SK-N-SH (cell line): ENCODE results near the gene NR2C1. TPM values are rescaled to one million over a fixed set of nuclear protein-coding genes. Genes with fewer than 3 reads are reported as not detected.

Experiments used
- CTCF ChIA-PET: fragments of 300-600, 350-600 bp; formaldehyde crosslinking; extraction: SDS; loops from one replicate; lab custom pipeline; 2021; lab: Yijun Ruan, JAX
- POLR2A ChIA-PET: fragments of 350-600 bp; sonication (Branson Sonifier 250); formaldehyde crosslinking; extraction: SDS; loops from one replicate; lab custom pipeline; 2020; ENCODE audit warnings: antibody characterized with exemption, inconsistent platforms; lab: Yijun Ruan, JAX
- DNase-seq: peaks from one replicate; pipeline ENCODE4 v3.0.0; 2012
- H2AFZ ChIP-seq: fragments of 200-600 bp; sonication (generic); 2 replicates; pipeline ENCODE4 v1.8.1; 2016; ENCODE audit warnings: antibody characterized with exemption, mild to moderate bottlenecking, low read depth
- H3F3A ChIP-seq: fragments of 200-600 bp; sonication (generic); replicated peaks from 2 replicates; pipeline ENCODE3; 2016; ENCODE audit warnings: antibody characterized with exemption, mild to moderate bottlenecking; ENCODE audit not compliant: insufficient read depth
- H3K27ac ChIP-seq, 2 experiments: fragments of 200-500 bp in 1 of 2; fragments of 200-600 bp in 1 of 2; sonication (Bioruptor generic) in 1 of 2; sonication (generic), shearing (Covaris generic) in 1 of 2; 2 replicates each; pipeline versions ENCODE4 v1.5.1 to v1.6.1; 2014 to 2016; ENCODE audit warnings: low read depth in 2 of 2, inconsistent platforms in 1 of 2, low read length in 1 of 2, mild to moderate bottlenecking in 1 of 2, mixed read lengths in 1 of 2
- H3K27me3 ChIP-seq: fragments of 200-600 bp; sonication (generic), shearing (Covaris generic); 2 replicates; pipeline ENCODE4 v1.6.1; 2016; ENCODE audit warnings: mixed run types; ENCODE audit not compliant: insufficient read depth
- H3K36me3 ChIP-seq, 2 experiments: fragments of 200-500 bp in 1 of 2; fragments of 200-600 bp in 1 of 2; sonication (Bioruptor generic) in 1 of 2; sonication (generic) in 1 of 2; replicated peaks in 1 of 2; 2 replicates each; pipeline versions ENCODE3 to v1.5.1; 2014 to 2016; ENCODE audit warnings: low read length in 1 of 2, mild to moderate bottlenecking in 1 of 2; ENCODE audit not compliant: insufficient read depth in 2 of 2, control insufficient read depth in 1 of 2
- H3K4me1 ChIP-seq, 2 experiments: fragments of 200-500 bp in 1 of 2; fragments of 200-600 bp in 1 of 2; sonication (Bioruptor generic) in 1 of 2; sonication (generic), shearing (Covaris generic) in 1 of 2; 2 replicates each; pipeline versions ENCODE4 v1.5.1 to v1.6.1; 2014 to 2016; ENCODE audit warnings: low read depth in 1 of 2, low read length in 1 of 2, mixed run types in 1 of 2; ENCODE audit not compliant: insufficient read depth in 2 of 2, control insufficient read depth in 1 of 2
- H3K4me2 ChIP-seq: fragments of 200-600 bp; sonication (generic), shearing (Covaris generic); 2 replicates; pipeline ENCODE4 v1.6.1; 2017; ENCODE audit warnings: mixed run types
- H3K4me3 ChIP-seq, 2 experiments: fragments of 200-500 bp in 1 of 2; fragments of 200-600 bp in 1 of 2; sonication (Bioruptor generic) in 1 of 2; sonication (generic), shearing (Covaris generic) in 1 of 2; 2 replicates each; pipeline versions ENCODE4 v1.5.1 to v1.8.1; 2014 to 2016; ENCODE audit warnings: low read depth in 2 of 2, inconsistent platforms in 1 of 2, low read length in 1 of 2, mild to moderate bottlenecking in 1 of 2, mixed read lengths in 1 of 2, moderate library complexity in 1 of 2
- H3K79me2 ChIP-seq: fragments of 200-600 bp; sonication (generic); 2 replicates; pipeline ENCODE4 v1.8.1; 2017; ENCODE audit warnings: mild to moderate bottlenecking; ENCODE audit not compliant: insufficient read depth
- H3K9ac ChIP-seq: fragments of 200-600 bp; sonication (generic); 2 replicates; pipeline ENCODE4 v1.6.1; 2017; ENCODE audit warnings: mixed run types
- H3K9me2 ChIP-seq: fragments of 200-600 bp; sonication (generic); 2 replicates; pipeline ENCODE4 v1.6.1; 2017; ENCODE audit warnings: mixed run types
- H3K9me3 ChIP-seq: fragments of 200-600 bp; sonication (generic); 2 replicates; pipeline ENCODE4 v1.6.1; 2017; ENCODE audit warnings: mixed run types, mild to moderate bottlenecking, moderate library complexity
- H4K20me1 ChIP-seq: fragments of 200-600 bp; sonication (generic); 2 replicates; pipeline ENCODE4 v1.6.1; 2017; ENCODE audit warnings: mild to moderate bottlenecking, mixed run types; ENCODE audit not compliant: insufficient read depth
- CHD2 ChIP-seq: fragments of 150-350 bp; IDR thresholded peaks from 2 replicates; pipeline ENCODE4 v1.6.1; 2018; ENCODE audit warnings: low read length; ENCODE audit not compliant: partially characterized antibody
- CTCF ChIP-seq: fragments of 200-600 bp; sonication (generic); IDR thresholded peaks from 2 replicates; pipeline ENCODE4 v1.6.1; 2017; ENCODE audit warnings: antibody characterized with exemption, mild to moderate bottlenecking, moderate library complexity
- EP300 ChIP-seq, 2 experiments: IDR thresholded peaks; 2 replicates each; pipeline versions ENCODE4 v1.4.0 to v1.6.1; 2012; ENCODE audit warnings: borderline replicate concordance in 1 of 2, low read depth in 1 of 2, low read length in 1 of 2
- EZH2phosphoT487 ChIP-seq: fragments of 200-600 bp; sonication (generic); IDR thresholded peaks from 2 replicates; pipeline ENCODE4 v1.6.1; 2017; ENCODE audit warnings: low read depth, mixed run types, mild to moderate bottlenecking, antibody characterized with exemption, moderate library complexity, borderline replicate concordance
- FOXJ3 ChIP-seq: sonication (generic); formaldehyde crosslinking; IDR thresholded peaks from 2 replicates; pipeline ENCODE4 v1.5.1; 2020; ENCODE audit warnings: mild to moderate bottlenecking, missing genetic modification reagents
- GABPA ChIP-seq: IDR thresholded peaks from 2 replicates; pipeline ENCODE4 v1.4.0; 2012; ENCODE audit warnings: low read depth, mild to moderate bottlenecking
- MAX ChIP-seq: IDR thresholded peaks from 2 replicates; pipeline ENCODE4 v1.4.0; 2012; ENCODE audit warnings: low read depth
- PBX3 ChIP-seq: IDR thresholded peaks from 2 replicates; pipeline ENCODE4; 2012
- RAD21 ChIP-seq: IDR thresholded peaks from 2 replicates; pipeline ENCODE4 v1.6.1; 2012; ENCODE audit warnings: mild to moderate bottlenecking, low read length
- RCOR1 ChIP-seq: fragments of 150-350 bp; IDR thresholded peaks from 2 replicates; pipeline ENCODE4 v1.6.1; 2017; ENCODE audit warnings: antibody characterized with exemption, low read length
- RFX5 ChIP-seq: IDR thresholded peaks from 2 replicates; pipeline ENCODE4 v1.6.1; 2012; ENCODE audit warnings: mild to moderate bottlenecking, improper control_type of control experiment, low read length
- SIN3A ChIP-seq: IDR thresholded peaks from 2 replicates; pipeline ENCODE4 v1.6.1; 2012; ENCODE audit warnings: low read depth, mild to moderate bottlenecking, low read length, moderate library complexity, borderline replicate concordance
- SMC3 ChIP-seq: IDR thresholded peaks from 2 replicates; pipeline ENCODE4 v1.6.1; 2012; ENCODE audit warnings: low read depth, low read length, improper control_type of control experiment
- TCF12 ChIP-seq: IDR thresholded peaks from 2 replicates; pipeline ENCODE4 v1.4.0; 2012
- USF1 ChIP-seq: IDR thresholded peaks from 2 replicates; pipeline ENCODE4 v1.4.0; 2012; ENCODE audit warnings: low read depth, borderline replicate concordance
- ZBTB33 ChIP-seq: IDR thresholded peaks from 2 replicates; pipeline ENCODE4 v1.4.0; 2012; ENCODE audit warnings: low read depth, borderline replicate concordance
- WGBS: methylation state at CpG from one replicate; pipeline ENCODE4 v1.1.6; 2017; ENCODE audit warnings: low lambda C conversion rate; 5-methylcytosine and 5-hydroxymethylcytosine counted together
- polyA plus RNA-seq, 3 experiments: library from polyadenylated mRNA; depleted of rRNA; stranded (reverse); fragments of >200 nt; gene quantifications; 2 replicates each; pipeline ENCODE4 v1.2.3, GENCODE V29; 2012

Gene NR2C1
- polyA plus RNA-seq, 1 of the 3 experiments (the other 2 are of a cell fraction): 15.9 TPM

- Histone ChIP-seq H3K79me2 (no peaks in the 10 kb centered on the region), H3K27me3 (no peaks in the 10 kb centered on the region), H3K4me1 (no peaks in the 10 kb centered on the region; a peak in 1 of 4 replicates), H3K36me3 (peaks cover 27 to 31% of the 10 kb centered on the region in 2 experiments), H3K27ac (no peak overlapping the region), H3K4me3 (no peak overlapping the region), H4K20me1 (no peaks in the 10 kb centered on the region), H3K4me2 (no peak overlapping the region), H3K9ac (no peak overlapping the region), H3K9me3 (no peaks in the 10 kb centered on the region), H3F3A (peaks cover 3% of the 10 kb centered on the region), H2AFZ (no peak overlapping the region), H3K9me2 (no peaks in the 10 kb centered on the region)
- TF ChIP-seq RCOR1 (no peak), TCF12 (no peak), GABPA (no peak), EP300 (IDR thresholded peaks at IDR 0.05; ENCODE audit: borderline replicate concordance in 1 of 2, low read depth in 1 of 2, low read length in 1 of 2) (no peak), MAX (no peak), RFX5 (no peak), CTCF (no peak), CHD2 (no peak), SIN3A (no peak), SMC3 (no peak), EZH2phosphoT487 (no peak), FOXJ3 (no peak), ZBTB33 (no peak), RAD21 (no peak), PBX3 (no peak), USF1 (no peak)
- no peak for DNase-seq
- CTCF ChIA-PET: no interaction called here
- POLR2A ChIA-PET: interaction anchor here (0.6 kb wide), 1 partner anchor 16 kb away, joined by 3 read pairs; no protein-coding TSS in a partner anchor
- WGBS: 98% methylated on average over 3 of the region's 3 CpGs
Observed at GRCh38 chr12:95088379-95088778, 15.0 kb upstream of the NR2C1 start.
